GM21390 (cell line): ENCODE measurements around the gene EIPR1.

Source experiments
- ATAC-seq: cut with Tn5 transposase; IDR thresholded peaks from one replicate; pipeline ENCODE4 v1.9.1; 2021; ENCODE audit not compliant: unreplicated experiment

The EIPR1 gene

DNA sequence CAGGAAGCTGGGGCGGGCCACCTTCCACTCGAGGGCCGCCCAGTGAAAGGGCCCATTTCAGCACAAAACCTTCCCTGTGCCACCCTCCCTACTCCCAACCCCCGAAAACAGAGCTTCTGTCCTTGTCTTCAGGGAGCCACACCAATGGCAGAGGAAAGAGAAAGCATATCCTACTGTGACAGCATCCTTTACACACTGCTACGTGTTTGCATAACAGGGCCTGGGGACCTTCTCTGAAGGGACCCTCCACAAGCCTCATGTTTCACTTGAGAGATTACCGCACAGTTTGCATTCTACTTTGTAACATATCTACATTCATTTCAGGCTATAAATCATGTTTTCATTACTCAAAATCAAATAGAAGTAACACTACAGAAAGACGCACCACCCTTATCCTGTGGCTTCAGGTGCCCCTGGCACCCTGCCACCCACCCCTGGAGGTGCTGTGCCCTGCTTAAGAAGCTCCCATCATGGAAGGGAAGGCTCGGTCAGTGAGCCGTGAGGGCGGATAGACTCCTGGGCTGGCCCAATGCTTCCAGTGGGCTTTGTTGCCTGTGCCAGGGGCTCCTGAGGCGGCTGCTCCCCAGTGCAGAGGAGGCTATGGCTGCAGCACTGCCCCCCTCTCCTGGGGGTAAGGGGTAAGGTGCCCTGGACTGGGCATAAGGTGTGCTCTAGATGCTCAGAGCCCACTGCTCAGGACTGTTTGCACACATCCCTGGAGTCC is 52.0 kb downstream of the EIPR1 start:
- ATAC-seq, result no peak

DNA sequence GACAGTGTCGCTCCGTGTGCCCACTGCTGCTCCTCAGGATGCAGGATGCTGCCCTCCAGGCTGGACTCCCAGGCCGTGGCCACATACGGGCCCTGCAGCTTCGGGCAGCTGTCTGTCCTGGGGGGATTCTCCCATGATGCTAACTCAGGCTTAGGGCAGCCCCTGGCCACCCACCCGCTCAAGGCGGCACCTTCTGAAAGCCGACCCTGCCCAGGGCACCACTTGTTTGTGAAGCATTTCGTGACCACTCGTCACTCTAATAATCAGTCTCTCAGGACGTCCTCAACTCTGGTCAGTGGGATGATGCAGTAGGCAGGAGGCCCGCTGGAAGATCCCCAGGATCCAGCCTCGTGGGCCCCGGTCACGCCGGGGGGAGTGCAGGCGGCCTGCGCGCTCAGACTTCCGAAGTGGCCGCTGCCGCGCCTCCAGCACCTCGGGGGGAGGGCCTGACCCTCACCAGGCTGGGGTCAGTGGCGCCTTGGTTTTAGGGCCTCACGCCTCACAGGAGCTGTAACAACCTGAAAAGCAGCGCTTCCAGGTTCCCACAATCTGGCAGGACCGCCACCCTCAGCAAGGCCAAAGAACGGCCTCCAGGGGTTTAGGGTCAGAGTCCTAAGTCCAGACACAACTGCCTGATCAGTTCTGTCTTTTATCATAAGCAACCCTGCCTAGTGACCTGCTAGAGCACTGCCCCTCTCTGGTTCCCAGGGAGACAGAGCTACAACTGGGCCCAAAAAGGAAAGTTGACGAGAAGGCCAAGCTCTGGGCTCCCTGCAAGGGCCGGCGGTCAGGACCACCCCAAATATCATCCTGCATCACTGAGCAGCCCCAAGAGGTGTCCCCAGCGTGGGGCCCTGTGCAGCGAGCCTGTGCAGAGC is 53.0 kb downstream of the EIPR1 start:
- no peak for ATAC-seq

DNA sequence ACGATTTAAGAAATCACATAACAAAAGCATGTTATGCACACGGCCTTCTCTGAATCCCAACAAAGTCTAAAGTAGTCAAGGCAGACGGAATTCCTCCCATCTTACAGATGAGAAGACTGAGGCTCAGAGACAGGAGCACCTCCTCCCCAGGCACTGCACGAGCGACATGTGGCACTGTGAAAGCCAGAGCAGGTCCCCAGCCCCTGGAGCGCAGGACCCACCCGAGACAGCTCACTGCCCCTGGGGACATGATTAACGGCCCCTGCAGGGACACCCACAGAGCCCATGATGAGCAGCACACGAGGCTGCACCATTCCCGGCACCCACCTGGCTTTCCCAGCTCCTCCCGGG is 53.6 kb downstream of the EIPR1 start:
- no peak for ATAC-seq

DNA sequence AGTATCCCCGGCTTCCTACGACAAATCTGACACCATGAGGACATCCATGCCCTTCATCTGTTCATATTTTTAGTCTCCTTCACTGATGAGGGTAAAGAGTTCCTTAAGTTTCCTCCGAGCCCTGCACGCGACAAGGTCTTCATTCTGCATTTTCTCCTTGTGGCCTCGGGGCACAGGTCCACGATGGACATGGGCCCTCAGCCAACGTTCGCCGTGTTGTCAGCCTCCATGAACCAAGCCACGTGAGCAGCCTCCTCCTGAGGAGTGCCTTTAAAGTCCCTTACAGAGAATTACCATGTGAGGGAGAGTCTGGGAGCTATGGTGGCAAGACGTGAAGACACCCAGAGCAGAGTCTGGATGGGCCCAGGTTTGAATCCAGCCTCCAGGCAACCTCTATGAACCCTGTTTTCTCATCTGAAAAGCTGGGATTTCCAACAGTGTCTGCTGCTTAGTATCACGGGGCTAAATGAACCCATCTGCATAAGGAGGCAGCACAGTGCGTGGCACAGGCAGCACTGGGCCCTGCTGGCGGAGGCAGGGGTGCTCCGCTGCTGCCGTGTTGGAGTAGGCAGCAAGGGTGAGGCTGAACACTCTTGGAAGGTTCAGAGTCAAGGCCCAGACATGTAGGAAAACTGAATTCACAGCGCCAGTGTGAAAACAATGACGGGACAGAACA is 54.1 kb downstream of the EIPR1 start:
- no peak for ATAC-seq

DNA sequence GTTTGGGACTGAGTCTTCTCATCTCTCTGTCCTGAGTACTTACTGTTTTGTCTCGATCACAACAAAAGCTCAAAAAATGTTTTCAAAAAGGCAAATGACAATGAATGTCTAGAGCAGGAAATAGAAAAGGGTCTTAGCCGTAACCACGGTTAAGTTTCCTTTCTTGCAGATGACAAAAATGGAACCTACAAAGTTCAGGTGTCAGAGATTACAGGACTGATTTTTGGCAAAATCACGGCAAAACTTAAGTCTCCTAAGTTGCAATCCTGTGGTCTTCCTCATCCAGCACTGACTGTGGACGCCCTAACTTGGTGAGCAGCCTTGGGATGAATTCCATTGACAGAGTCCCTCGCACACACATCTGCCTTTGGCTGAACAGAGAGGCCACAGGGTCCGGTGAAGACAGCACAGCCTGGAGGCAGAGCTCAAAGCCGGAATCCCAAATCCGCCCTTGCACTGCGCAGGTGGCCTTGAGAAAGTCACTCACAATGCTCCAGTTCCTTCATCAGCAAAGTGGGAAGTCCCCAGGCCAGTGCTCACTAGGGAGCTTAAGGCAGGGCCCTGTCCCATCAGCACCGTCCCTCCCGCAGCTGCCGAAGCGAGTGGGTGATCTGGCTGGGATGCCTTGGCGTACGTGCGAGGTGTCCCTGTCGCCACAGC is 55.2 kb downstream of the EIPR1 start:
- no peak for ATAC-seq

DNA sequence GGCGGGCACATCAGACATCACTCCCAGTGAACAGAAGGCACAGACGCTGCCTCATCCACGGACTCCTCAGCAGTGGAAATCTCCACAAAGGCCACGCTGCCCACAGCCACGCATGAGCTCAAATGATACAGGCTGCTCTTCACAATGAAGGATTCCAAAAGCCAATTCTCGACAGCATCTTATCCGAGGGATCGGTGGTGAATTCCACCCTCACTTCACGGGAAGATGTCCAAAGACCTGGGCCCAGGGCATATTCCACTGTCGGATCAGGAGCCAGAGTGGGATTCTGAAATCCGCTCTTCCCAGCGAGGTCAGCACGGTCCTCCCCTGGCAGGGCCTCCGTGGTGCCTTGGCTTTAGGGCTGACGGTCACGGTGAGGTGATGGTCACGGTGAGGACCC is 55.8 kb downstream of the EIPR1 start:
- no peak for ATAC-seq

DNA sequence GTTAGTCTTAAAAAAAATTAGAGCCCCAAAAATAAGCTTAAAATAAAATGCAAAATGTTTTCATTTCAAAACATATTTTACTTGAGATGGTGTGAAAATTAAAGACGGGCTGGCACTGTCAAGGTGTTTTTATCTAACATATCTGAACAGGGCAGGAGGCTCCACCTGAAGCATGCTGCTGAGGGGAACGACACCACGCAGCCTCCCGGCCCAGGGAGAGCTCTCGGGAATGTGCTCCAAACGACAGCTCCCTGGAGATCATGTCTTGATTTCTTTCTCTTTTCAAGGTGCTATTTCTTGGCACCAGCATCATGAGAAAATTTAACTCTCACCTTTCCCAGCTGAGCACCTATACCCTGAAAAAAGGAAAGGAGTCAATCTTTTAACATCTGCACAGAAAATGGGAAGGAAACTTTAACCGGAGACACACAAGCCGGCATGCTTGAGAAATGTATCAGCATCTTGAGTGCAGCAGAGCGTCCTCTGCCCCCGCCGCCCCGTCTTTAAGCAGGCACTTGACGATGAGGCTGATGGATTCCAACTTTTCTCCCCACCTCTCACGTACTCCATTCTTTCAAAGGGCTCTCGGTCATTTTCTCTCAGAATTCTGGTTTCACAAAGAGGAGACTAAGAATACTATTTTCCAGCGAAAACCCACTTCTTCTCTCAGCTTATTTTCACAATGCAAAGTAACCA is 56.6 kb downstream of the EIPR1 start:
- ATAC-seq, result no peak

DNA sequence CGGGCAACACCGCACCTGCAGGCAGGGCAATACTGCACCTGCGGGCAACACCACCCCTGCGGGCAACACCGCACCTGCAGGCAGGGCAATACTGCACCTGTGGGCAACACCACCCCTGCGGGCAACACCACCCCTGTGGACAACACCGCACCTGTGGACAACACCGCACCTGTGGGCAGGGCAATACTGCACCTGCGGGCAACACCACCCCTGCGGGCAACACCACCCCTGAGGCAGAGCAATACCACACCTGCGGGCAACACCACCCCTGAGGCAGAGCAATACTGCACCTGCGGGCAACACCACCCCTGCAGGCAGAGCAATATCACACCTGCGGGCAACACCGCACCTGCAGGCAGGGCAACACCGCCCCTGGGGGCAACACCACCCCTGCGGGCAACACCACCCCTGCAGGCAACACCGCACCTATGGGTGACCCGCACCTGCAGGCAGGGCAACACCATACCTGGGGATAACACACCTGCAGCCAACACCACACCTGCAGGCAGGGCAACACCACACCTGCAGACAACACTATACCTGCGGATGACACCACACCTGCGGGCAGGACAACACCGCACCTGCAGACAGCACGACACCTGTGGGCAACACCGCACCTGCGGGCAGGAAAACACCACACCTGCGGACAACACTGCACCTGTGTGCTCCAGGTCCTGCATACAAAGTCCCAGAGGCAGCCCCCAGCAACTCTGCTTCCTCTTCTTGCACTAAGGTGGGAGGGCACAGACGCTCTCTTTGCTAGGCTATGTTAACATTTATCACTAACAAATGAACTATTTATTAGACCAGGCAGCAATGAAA is 57.7 kb downstream of the EIPR1 start:
- ATAC-seq, result no peak

DNA sequence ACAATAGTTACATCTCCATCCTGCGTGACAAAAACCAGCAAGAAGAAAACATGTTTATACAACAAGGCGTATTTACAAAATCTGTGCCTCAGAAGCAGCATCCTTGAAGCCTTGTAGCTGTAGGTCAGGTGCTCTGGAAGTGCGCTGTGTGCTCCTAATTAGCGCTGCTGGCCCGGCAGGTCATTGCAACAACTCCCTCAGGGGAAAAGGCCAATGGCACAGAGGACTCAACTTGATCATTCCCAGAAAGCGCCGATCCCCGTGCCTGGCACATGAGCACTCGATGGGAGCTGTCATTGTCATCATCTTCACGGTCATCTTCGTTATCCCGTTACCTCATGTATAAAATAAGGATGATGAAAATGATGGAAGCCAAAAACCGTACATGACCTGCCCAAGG is 58.5 kb downstream of the EIPR1 start:
- ATAC-seq, result no peak

DNA sequence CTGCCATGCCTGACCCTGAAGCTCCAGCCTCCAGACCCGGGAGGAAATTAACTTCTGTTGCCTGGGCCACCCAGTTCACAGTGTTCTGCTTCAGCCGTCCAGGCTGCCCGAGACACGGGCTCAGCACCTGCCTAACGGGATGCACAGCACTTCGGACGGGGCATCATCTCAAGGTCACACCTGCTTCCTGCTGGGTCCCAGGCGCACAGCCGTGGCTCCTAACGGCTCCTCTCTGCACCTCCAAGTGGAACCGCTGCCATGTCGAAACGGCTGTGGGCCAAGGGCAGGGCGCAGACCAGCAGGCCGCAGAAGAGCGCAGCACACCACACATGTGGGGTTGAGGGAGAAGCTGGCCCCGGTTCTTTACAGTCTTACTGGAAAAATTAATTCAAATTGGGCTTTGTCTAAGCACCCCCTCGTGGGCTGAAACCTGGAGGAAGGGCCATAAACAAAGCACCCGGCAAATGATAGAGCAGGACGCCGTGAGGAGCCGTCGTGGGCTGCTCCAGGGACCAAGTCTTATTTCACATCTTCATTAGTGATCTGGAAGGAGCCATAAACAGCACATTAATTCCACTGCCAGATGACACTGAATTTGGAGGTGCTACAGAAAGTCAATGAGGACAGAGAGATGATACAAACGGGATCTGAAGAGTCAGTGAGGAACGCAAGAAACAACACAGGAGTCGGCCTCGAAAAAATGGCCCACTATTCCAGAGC is 59.6 kb downstream of the EIPR1 start:
- no peak for ATAC-seq

DNA sequence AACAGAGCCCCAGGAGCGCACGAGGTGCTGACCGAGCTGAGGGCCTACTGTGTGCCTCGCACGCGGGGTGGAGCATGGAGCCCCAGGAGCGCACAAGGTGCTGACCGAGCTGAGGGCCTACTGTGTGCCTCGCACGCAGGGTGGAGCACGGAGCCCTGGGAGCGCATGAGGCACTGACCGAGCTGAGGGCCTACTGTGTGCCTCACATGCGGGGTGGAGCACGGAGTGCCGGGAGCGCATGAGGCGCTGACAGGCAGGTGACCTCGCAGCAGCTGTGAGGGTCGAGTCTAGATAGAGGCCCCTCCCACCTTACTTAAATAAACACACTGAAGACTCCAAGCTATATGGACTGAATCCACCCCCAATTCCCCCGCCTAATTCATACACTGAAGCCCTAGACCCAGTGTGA is 60.3 kb downstream of the EIPR1 start:
- ATAC-seq, result no peak

DNA sequence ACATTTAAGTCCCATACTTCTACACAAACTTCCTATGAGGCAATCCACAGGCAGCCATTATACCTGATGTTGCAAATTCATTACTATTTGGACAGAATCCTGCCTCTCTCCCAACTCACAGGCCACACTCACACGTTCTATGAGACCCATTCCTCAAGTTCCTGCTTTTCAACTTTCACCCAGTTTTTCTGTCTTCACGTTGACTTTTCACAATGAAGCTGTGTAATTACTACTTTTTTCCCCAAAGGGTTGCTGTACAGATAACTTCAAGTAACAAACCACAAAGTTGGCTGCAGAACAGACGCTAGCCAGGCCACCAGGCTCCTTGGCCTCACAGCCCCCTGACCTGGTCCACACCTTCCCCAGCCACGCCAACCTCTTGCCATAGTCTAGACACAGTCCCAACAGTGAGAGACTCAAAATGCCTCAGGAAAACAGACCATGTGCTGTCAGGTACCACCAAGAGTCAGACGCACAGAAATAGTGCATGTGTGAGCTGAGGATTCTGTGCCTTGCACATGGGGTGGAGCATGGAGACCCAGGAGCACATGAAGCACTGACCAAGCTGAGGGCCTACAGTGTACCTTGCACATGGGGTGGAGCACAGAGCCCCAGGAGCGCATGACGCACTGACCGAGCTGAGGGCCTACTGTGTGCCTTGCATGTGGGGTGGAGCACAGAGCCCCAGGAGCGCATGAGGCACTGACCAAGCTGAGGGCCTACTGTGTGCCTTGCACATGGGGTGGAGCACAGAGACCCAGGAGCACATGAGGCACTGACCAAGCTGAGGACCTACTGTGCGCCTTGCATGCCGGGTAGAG is 61.0 kb downstream of the EIPR1 start:
- no peak for ATAC-seq

DNA sequence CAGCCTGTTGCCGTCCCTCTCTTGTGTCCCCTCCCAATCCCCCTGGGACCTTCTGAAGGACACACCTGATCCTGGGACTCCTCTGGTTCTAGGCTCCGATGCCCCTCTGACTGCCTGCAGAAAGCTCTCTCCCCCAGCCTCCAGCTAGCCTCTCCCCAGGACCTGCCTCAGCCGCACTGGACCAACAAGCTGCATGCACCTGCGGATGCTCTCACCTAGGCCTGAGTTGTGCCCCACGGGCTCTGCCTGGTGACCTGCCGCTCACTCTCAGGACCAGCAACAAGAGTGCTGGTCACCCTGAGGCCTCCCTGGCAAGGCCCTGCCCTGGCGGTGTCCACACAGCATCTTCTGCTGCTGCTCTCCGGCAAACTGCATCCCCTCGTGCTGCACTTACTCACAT is 63.0 kb downstream of the EIPR1 start:
- no peak for ATAC-seq

DNA sequence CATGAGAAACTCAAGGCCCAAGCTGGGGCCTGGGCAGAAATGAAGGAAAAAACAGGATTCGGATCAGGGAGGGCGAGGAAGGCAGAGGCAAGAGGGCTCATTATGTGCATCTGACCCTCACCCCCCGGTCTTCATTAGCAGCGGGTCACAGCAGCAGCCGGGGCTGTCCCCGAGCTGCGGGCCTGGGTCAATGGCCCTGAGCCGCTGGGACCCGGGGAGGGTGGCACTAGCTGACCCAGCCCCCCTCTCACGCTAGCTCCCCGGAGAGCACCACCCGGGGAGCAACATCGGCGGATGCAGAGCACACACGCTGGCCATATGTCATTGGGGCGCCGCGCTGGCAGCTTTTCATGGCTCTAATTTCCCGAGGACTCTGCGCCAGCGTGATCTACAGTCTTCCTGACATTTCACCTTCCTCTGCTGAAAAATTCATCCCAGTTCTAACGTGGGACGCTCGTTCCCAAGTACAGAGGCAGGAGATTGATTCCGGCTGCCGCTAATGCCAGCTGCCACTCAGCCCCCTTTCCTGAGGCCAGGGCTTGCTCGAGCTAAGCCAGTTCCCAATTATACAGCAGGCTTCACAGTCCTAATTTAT is 63.7 kb downstream of the EIPR1 start:
- ATAC-seq, result no peak

DNA sequence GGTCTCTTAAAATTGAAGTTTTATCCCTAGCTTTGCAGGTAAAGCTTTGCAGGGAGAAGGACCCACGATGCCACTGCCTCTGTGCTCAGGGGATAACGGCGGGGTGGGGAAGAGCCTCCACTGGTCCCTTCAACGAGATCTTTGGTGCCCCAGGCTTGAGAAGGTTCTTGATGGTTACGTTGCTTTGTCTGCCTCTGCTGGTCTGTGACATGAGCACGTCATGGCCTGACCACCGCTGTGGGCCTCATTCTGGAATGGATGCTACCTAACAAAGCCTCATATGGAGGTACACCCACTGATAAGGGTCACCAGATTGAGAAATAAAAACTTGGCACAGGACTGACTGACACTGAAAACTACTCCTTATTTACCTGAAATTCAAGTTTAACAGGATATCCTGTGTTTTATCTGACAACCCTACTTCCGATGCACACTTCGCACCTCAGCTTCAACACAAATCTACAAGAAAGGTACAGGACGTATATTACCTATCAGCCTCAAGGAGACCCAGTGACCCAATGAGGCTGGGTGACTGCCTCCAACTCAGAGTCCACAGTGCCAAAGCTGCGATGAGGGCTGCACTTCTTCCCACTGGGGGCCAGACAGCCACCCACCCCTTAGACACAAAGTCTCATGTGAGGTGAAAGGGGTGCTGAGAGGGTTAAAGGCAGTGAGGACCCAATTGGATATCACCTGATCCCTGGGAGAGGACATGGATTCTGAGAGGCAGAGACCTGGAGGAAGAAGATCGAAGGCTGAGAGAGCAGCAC is 64.9 kb downstream of the EIPR1 start:
- no peak for ATAC-seq

DNA sequence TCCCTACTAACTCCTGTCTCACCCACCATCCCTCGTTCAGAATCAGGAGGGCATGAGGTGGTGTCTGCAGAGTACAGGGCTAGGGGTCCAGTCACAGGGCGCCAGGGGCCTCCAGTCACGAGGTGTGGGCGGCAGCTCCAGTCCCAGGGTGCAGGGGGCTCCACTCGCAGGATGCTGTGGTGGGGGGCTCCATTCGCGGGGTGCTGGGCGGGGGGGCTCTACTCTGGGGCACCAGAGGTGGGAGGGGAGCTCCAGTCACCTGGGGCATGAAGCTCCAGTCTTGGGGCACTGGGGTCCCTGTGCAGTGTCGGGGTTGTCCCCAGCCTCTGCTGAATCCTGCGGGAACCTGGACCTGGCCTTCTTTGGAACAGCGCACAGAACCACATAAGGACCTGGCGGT is 66.0 kb downstream of the EIPR1 start:
- no peak for ATAC-seq
